Measurements from ENCODE around the gene SCARF2.
"Not testable (repeated sequence)": the region's sequence is repeated elsewhere in the genome, so short reads cannot be mapped to it uniquely, and the experiment has no call there.

SCARF2 gene

DNA sequence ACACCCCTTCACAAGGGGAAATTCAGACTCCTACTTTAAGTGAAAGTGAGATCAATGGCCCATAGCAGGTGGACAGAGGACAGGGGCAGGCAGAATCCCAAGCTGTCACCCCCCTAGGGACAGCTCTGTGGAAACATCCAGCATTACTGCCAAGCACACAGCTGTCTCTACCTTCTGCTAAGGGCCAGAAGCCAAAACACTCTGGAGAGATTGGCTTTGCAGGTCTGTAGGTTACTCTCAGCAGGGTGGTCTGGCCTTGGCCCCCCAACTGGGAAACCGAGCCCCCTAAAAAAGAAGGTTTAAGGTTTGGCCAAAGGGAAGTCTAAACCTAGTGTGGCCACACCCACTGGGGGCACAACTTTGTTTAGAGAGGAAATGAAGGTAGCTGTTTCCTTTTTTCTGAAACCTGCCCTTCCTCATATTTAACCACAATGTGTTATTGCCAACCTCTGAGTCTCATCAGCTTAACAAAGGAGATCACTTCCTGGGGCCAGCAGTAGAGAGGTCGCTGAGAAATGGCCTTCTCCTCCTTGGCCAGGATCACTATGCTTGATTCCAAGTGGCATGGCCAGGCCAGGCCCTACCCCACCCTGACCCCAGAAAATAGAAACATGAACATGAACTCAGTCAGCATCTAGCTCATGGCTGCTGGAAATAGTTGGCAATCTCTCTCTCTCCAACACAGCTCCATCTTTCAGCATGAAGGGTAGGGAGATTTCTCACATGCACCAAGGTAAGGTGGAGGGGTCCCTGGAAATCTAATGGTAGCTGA, 25.9 kb upstream of the SCARF2 start:
- peak; percentile 45 for DNase-seq

- no peak for DNase-seq
These were observed 22.2 kb upstream of the SCARF2 start for GRCh38 chr22:20459862-20460261.

DNA sequence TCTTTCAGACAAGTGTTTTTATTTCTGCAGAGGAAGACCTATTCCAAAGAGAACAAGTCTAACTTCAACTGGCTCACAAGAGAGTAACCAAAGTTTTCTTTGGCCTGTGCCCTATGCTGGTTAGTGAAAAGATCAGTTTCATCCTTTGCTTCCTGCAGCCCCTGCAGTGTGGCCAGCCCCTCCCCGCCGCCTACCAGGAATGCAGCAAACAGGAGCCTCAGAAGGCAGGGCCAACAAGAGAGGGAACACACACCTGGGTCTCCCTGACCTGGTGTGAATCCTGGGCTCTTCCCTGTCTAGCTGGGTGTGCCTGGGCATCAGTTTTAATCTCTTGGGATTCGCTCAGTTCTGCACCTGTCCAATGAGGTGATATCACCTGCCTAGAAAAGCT, 21.5 kb upstream of the SCARF2 start:
- no peak for DNase-seq

DNA sequence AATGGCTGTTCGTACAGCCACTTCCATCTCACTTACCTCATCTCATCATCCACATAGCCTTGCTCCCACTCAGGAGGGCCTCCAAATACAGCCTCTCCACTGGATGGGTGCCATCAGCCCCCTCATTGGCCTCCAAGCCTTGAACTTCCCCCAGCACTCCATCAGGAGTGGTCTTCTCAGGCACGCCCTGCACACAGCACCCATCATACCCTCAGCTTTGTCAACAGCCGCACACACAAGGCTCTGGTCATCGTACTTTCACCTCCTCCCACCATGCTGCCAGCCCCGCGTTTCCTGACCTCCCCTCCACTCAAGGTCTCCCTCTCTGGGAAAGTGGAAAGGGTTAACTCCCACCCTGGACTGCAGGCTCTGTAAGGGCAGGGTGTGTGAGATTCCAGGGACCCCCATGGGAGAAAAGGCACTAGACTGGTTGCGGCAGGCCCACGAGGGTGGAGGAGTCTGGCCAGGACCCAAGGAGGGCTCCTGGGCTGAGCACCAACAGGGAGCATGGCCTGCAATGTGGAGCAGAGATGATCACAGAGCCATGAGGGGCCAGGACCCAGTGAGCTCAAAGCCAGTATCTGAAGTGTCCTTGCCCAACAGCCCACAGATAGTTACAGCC, 21.0 kb upstream of the SCARF2 start:
- DNase-seq: no peak

DNA sequence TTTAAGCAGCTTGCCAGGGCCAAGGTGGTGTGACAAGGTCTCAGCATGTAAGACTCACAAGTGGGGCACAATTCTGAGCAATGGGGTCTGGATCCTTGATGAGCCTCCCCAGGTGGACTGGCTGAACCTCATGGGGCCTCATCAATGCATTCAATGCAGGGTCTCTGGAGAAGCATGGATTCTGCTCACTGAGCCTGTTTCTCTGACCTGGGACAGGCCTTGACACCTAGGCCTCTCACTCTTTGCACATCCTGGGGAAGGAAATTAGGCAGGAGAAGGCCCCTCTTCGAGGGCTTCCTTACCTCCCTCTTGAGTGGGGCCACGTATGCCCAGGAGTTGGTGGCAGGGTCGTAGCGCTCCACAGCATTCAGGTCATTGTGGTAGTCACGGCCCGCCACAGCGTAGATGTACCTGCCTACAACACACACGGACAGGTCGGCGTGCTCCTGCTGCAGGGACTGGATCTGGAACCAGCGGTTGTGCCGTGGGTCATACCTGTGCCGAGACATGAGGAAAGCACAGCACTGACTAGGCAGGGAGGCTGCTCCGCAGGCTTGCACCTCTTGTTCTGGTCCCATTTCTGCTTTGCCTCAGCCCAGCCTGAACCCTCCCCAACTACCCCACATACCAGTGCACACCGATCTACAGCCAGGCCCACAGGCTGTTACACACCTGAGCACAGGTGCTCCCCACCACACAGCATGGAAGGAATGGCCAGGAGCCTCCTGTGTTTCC, 20.0 kb upstream of the SCARF2 start:
- no peak for DNase-seq

DNA sequence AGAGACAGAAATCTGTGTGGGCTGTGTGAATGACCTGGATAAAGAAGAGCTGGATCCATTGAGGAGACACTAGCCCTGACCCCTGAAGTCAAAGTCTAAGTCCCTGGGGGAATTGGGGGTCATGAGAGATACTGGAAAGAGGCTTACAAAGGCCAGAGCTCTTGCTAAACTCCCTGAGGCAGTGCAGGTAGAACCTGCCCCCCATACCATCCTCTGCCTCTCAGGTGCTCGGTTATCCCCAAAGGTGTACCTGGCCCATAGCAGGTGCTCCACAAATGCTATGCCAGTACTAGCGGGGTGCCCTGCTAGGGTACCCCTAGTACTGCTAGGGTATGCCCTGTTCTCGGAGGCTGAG, 19.1 kb upstream of the SCARF2 start:
- DNase-seq: no peak

DNA sequence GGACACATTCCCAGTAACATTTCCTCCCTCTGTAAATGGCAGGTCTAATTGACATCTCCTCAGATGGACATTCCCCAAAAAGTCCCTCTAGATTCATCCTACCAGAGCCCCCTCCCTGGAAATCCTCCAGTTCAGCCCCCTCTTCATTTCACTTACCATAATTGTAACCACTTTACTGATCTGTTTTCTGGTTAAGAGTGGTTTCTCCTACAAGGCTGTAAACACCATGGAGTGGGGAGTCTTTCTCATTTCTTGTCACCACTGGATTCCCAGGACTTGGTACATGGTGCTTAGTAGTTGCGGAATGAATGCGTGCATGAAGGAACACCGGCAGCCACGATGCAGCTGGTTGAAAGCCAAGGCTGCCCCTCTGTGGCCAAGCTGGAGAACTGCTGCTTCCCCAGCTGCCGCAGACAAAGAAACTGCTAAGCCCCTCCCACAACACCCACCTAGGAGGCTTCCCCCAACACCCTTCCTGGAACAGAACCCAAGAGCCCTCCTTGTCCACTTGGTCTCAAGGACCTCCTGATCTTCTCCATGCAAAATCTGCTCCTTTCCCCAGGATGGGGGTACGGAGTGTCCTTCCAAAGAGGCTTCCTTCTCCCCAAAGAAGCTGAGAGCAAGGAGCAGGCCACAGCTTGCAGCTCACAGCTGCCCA, 18.6 kb upstream of the SCARF2 start:
- peak; percentile 90 for DNase-seq

DNA sequence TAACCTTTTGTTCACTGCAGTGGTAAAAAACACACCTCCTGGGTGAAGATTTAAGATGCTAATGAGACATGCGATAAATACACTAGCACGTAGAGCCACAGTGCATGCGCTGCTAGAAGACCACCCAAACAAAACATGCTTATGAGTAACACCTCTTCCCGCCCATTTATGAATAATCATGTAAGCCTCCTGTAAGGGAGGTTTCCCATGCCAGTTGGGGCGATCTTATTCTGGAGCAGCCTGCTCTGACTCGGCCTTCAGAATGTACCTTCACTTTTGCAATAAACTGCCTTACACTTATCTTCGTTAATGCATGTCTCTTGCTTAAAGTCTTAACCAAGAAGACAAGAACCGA, 18.1 kb upstream of the SCARF2 start:
- no peak for DNase-seq

GRCh38 chr22:20453222-20453621, 15.6 kb upstream of the SCARF2 start:
- no peak for DNase-seq

- DNase-seq: no peak
These were observed 14.3 kb upstream of the SCARF2 start for GRCh38 chr22:20451920-20452319.

GRCh38 chr22:20451129-20451778, 13.6 kb upstream of the SCARF2 start:
- DNase-seq: not testable (repeated sequence)

DNA sequence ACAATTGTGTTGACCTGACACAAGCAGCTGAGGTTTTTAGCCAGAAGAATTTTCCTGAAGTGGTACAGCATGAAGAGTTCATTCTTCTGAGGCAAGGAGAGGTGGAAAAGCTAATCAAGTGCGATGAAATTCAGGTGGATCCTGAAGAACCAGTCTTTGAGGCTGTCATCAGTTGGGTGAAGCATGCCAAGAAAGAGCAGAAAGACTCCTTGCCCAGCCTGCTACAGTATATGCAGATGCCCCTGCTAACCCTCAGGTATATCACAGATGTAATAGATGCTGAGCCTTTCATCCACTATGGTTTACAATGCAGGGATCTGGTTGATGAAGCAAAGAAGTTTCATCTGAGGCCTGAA, 12.9 kb upstream of the SCARF2 start:
- no peak for DNase-seq

GRCh38 chr22:20449819-20450550, 12.4 kb upstream of the SCARF2 start:
- DNase-seq: no peak

DNA sequence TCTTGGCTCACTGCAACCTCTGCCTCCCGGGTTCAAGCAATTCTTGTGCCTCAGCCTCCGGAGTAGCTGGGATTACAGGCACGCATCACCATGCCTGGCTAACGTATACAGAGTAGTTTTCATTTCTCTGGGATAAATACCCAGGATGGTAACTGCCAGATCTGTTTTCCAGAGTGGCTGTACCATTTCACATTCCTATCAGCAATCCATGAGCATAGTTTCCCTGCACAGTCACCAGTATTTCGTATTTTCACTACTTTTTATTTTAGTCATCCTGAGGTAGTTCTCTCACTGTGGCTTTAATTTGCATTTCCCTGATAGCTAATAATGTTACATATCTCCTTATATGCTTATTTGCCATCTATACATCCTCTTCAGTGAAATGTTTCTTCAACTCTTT, 11.0 kb upstream of the SCARF2 start:
- no peak for DNase-seq

GRCh38 chr22:20446383-20446970, 8.9 kb upstream of the SCARF2 start:
- DNase-seq: no peak

DNA sequence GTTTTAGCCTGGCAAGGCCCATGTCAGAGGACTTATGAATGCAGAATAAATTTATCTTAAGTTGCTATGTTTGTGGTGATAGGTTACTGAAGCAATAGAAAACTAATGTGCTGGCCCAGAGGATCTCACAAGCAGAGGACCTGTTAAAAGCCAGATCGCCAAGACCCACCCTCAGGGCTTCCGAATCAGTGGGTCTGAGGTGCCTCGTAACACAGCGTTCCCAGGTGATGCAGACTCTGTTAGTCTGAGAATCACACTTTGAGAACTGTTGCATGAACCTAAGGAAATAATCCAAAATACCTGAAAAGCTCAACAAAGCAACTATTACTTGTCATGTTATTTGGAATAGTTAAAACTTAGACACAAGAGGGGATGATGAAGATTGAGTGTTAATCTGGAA, 6.7 kb upstream of the SCARF2 start:
- no peak for DNase-seq

DNA sequence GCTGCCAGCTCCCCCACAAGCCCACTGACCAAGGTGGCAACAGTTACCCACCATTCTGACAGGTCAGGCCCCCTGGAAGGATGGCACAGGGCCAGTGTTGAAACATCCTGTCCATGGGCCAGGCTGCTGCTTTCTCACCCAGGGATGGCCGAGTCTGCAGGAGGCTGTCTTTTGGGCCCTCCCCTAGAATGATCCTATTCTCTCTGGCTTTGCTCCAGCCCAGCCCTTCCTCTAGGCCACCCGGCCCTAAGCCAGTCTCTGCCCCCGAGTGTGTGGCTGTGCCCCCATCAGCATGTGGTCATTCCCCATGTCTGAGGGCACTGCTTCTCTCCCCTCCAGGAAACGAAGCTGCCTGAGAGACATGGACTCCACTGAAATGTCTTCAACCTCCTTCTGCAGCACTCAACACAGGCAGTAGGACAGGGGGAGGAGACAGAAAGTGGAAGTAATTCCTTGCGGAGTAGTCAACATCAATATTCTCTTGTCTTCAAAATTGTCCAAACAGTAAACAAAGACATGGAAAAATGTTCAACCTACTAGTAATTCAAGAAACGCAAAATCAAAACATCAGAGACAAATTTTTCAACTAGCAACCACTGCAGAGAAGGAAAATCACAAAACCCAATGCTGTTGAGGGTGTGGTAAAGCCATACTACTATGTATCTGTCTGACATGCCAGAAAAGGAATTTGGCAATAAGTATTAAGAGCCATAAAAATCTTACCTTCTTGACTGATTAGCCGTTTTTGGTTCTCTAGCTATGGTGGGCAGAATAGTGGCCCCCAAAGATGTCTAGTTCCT, 5.1 kb upstream of the SCARF2 start:
- DNase-seq: no peak

DNA sequence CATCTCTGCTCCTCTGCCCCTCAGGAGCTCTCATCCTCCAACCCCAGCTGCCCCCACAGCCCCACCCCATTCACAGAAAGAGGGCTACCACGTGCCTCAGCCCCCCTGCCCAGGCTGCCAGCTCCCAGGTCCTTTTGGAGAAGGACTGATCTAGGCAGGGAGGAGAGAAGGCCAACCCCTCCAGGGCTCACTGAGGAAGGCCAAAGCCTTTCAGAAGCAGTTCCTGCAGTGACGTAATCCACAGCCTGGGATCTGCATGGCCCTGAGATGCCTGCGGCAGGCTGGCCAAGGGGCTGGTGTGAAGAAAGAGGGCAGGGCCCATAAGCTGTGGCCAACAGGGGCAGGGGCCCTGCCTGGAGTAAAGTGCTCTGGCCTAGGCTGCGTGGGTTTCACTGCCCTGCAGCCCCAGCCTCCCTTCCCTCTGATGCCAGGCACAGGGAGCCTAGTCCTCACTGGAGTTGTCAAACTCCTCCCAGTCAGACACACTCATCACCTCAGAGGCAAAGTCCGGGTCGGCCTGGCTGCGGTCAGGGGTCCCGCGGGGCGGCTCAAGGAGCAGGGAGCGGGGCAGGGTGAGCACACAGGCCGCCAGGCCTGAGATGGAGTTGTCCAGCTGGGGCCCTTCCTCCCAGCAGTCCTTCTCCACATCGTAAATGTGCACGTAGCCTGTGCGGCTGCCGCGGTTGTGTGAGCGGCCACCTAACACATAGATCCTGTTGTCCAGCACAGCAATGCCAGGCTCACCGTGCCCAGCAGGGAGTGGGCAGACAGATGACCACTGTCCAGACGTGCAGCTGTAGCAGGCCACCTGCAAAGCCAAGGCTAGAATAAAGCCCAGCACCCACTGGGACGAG, 4.2 kb upstream of the SCARF2 start:
- no peak for DNase-seq

- no peak for DNase-seq
These were observed 3.3 kb upstream of the SCARF2 start for GRCh38 chr22:20440637-20441591.
